Sigmoid colon (tissue), 7 donors: Measurements from ENCODE around the gene KRT78. TPM values are rescaled to one million over a fixed set of nuclear protein-coding genes. Genes with fewer than 3 reads are reported as not detected.

ENCODE experiments used
- DNase-seq: peaks from one replicate; pipeline ENCODE4 v3.0.0-alpha.2; 2019
- H3K27ac ChIP-seq, 4 donors: fragments of 200-600 bp; sonication (generic); one replicate each; pipeline ENCODE4 v1.5.1; 2016 to 2019; ENCODE audit warnings: mild to moderate bottlenecking in 1 of 4
- H3K27me3 ChIP-seq, 3 donors: fragments of 200-600 bp; sonication (generic); one replicate each; pipeline ENCODE4 v1.5.1; 2019; ENCODE audit warnings: mild to moderate bottlenecking in 1 of 3
- H3K36me3 ChIP-seq, 4 donors: fragments of 200-600 bp; sonication (generic); one replicate each; pipeline ENCODE4 v1.5.1; 2016 to 2019
- H3K4me1 ChIP-seq, 4 donors: fragments of 200-600 bp; sonication (generic); one replicate each; pipeline ENCODE4 v1.5.1; 2017 to 2019
- H3K4me3 ChIP-seq, 4 donors: fragments of 200-600 bp; sonication (generic); one replicate each; pipeline ENCODE4 v1.5.1; 2017 to 2019; ENCODE audit warnings: mild to moderate bottlenecking in 2 of 4, moderate library complexity in 1 of 4
- H3K9me3 ChIP-seq, 4 donors: fragments of 200-600 bp in 3 of 4; sonication (generic) in 3 of 4; one replicate each; pipeline versions ENCODE4 v1.5.1 to v1.6.1; 2013 to 2019
- EP300 ChIP-seq, 4 donors: sonication (generic); formaldehyde crosslinking; IDR thresholded peaks; one replicate each; pipeline ENCODE4 v1.6.1; 2017; ENCODE audit warnings: antibody characterized with exemption in 4 of 4
- POLR2A ChIP-seq, 2 donors: fragments of 450-650 bp; IDR thresholded peaks; one replicate each; pipeline ENCODE4 v1.6.1; 2016; ENCODE audit warnings: antibody characterized with exemption in 2 of 2, mild to moderate bottlenecking in 2 of 2, moderate library complexity in 2 of 2
- POLR2AphosphoS5 ChIP-seq, 4 donors: sonication (generic); formaldehyde crosslinking; IDR thresholded peaks; one replicate each; pipeline ENCODE4 v1.6.1; 2017; ENCODE audit warnings: antibody characterized with exemption in 4 of 4
- WGBS, 2 donors: extraction: QIAGEN DNeasy Blood & Tissue Kit; methylation state at CpG; one replicate each; pipeline ENCODE4 v1.1.7; 2013; 5-methylcytosine and 5-hydroxymethylcytosine counted together
- intact Hi-C: fragments of 100-400 bp; cut with DNase I; formaldehyde crosslinking; loops from one replicate; pipeline ENCODE4 v1.15.1; 2023
- polyA plus RNA-seq, 3 donors: library from polyadenylated mRNA; stranded (reverse); fragments of 200-250 nt; gene quantifications; one replicate each; pipeline ENCODE4 v1.2.3, GENCODE V29; 2013
- total RNA-seq, 4 donors: library from RNA; depleted of rRNA; stranded (reverse); fragments of >200 nt; gene quantifications; one replicate each; pipeline ENCODE4 v1.1.0, GENCODE V29; 2016
- TF ChIP-seq, protein P1 (sequence below), 4 experiments: fragments of 450-650 bp in 3 of 4; fragments of 200-600 bp in 1 of 4; IDR thresholded peaks; one replicate each; pipeline ENCODE4 v1.5.1; 2016 to 2019; ENCODE audit warnings: antibody characterized with exemption in 4 of 4, mild to moderate bottlenecking in 3 of 4, moderate library complexity in 2 of 4
- donor health status: healthy with polysubstance abuse.
- donor health status: Bipolar disorder and iron deficiency.
- donor health status: healthy.

The KRT78 gene
- total and polyA plus RNA-seq, 7 donors = 0.20 to 5.4 TPM; not detected in 5

DNA sequence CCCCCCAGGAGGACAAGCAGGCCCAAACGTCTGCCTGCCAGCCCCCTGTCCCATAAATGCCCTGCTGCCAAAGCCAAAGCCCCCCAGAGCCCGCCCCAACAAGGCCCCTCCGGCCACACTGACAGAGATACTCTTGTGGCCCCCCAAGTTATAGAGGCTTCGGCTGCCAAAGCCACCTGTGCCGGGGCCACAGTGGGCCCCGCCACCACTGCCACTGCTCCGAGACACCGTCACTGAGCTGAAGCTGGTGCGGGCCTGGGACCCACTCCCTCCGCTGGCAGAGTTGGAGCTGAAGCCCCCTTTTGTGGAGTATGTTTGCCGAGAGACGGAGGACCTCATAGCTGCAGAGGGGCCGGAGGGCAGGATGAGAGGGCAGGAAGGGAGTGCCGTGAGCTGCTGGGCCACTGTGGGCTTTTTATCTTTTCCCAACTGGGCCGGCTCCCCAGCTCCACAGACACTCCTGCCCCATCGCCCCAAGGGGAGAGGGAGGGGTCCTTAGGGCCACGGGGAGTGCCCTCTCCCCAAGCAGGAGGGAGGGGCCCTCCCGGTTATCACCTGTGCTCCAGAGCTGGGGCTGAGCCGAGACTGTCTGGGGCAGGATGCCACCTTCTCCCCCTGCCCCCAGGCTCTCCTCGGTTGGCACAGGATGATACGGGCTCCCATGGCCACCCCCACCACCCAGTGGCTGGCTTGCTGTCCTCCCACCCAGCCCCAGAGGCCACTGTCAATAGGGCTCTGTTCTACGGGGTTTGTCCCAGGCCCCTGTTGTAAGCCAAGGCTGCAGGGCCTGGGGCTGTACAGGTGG is 14.7 kb downstream of the KRT78 start, which contains the start of gene KRT79:
Gene KRT79 (minus strand): TSS at position 390 of the 805 bp plus-strand sequence. CDS start 51 bp downstream, at position 339.
- no peak within 1 kb of the TSS for H3K27ac ChIP-seq
- intact Hi-C loops = no loop called here
- H3K4me1 ChIP-seq = no peaks in the 10 kb centered on the region
- no peaks in the 10 kb centered on the region for H3K9me3 ChIP-seq
- H3K36me3 ChIP-seq = no peaks in the 10 kb centered on the region
- no peaks in the 10 kb centered on the region for H3K27me3 ChIP-seq
- 82 to 86% methylated on average over 22 of the region's 22 CpGs for WGBS, 2 donors
- H3K4me3 ChIP-seq = no peak within 1 kb of the TSS
- TF ChIP-seq, protein P1, sequence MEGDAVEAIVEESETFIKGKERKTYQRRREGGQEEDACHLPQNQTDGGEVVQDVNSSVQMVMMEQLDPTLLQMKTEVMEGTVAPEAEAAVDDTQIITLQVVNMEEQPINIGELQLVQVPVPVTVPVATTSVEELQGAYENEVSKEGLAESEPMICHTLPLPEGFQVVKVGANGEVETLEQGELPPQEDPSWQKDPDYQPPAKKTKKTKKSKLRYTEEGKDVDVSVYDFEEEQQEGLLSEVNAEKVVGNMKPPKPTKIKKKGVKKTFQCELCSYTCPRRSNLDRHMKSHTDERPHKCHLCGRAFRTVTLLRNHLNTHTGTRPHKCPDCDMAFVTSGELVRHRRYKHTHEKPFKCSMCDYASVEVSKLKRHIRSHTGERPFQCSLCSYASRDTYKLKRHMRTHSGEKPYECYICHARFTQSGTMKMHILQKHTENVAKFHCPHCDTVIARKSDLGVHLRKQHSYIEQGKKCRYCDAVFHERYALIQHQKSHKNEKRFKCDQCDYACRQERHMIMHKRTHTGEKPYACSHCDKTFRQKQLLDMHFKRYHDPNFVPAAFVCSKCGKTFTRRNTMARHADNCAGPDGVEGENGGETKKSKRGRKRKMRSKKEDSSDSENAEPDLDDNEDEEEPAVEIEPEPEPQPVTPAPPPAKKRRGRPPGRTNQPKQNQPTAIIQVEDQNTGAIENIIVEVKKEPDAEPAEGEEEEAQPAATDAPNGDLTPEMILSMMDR (IDR thresholded peaks at IDR 0.05) = no peak
- no peak for TF ChIP-seq POLR2A (IDR thresholded peaks at IDR 0.05)
- no peak for TF ChIP-seq POLR2AphosphoS5 (IDR thresholded peaks at IDR 0.05)
- TF ChIP-seq EP300 (IDR thresholded peaks at IDR 0.05) = no peak
- DNase-seq = no peak

DNA sequence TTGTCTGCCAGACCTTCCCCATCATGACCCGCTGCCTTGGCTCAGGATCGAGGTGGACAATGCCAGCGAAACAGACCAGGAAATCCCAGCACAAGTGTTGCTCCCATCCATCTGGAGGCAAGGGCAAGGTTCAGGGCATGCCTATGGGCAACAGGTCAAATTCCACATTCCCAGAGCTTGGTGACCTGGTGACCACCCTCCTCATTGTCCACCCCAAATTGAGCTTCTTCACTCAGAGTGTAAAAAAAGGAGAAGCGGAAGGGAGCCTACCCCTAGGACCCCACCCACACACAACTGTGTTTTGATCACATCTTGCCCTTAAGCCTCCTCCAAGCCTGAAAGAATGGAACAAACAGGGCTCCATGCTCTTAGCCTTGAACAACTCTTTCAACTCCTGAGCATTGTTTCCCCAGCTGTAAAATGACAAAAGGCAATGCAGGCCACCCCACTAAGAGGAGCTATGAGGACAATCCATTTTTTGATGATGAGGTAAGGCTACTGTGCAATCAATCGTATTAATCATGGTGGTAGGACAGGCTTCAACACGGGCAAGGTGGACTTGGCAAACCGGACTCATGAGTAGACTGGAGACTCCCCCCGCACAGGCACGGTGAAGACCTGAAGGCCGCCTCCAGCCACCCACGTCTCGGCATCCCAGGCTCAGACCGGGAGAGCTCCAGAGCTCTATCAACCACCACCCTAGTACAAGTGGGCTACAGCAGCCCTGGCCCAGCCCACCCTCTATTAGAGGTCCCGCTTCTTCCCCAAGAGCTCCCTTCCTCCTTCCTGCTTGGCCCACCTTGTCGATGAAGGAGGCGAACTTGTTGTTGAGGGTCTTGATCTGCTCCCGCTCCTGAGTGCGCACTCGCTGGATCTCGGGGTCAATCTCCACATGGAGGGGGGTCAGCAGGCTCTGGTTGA is 15.5 kb downstream of the KRT78 start:
- H3K4me3 ChIP-seq = no peak overlapping the region
- 88 to 90% methylated on average over 20 of the region's 20 CpGs for WGBS, 2 donors
- no peaks in the 10 kb centered on the region for H3K36me3 ChIP-seq
- TF ChIP-seq POLR2A (IDR thresholded peaks at IDR 0.05) (no peak), EP300 (IDR thresholded peaks at IDR 0.05) (no peak)
- H3K4me1 ChIP-seq = no peaks in the 10 kb centered on the region
- intact Hi-C loops = no loop called here
- no peak for DNase-seq
- no peak overlapping the region for H3K27ac ChIP-seq
- H3K27me3 ChIP-seq = no peaks in the 10 kb centered on the region
- no peaks in the 10 kb centered on the region for H3K9me3 ChIP-seq

DNA sequence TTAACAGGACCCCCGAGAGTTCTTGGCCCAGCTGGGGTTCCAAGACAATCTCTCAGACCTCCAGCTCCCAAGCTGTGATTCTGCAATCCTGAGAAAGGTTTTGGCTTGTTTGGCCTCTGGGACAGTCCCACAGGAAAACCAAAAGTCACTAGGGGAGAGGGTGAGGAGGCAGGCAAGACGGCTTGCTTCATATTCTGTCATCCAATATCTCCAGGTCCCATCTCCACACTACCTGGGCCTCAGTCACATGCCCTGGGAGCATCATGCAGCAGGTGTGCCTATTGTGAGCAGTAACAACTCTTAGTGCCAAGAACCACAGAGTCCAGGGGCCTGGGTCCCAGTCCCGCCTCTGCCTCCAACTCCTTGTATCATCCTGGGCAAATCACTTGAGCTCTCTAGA is 16.3 kb downstream of the KRT78 start:
- DNase-seq = no peak
- H3K4me3 ChIP-seq = no peak overlapping the region
- H3K27me3 ChIP-seq = no peaks in the 10 kb centered on the region
- no peak for TF ChIP-seq POLR2A (IDR thresholded peaks at IDR 0.05)
- TF ChIP-seq EP300 (IDR thresholded peaks at IDR 0.05) = no peak
- TF ChIP-seq, protein P1 (IDR thresholded peaks at IDR 0.05) = no peak
- TF ChIP-seq POLR2AphosphoS5 (IDR thresholded peaks at IDR 0.05) = no peak
- H3K27ac ChIP-seq = no peak overlapping the region
- H3K9me3 ChIP-seq = no peaks in the 10 kb centered on the region
- intact Hi-C loops = no loop called here
- no peaks in the 10 kb centered on the region for H3K36me3 ChIP-seq
- H3K4me1 ChIP-seq = no peaks in the 10 kb centered on the region
- WGBS, 2 donors = 69 to 80% methylated on average over 3 of the region's 3 CpGs

DNA sequence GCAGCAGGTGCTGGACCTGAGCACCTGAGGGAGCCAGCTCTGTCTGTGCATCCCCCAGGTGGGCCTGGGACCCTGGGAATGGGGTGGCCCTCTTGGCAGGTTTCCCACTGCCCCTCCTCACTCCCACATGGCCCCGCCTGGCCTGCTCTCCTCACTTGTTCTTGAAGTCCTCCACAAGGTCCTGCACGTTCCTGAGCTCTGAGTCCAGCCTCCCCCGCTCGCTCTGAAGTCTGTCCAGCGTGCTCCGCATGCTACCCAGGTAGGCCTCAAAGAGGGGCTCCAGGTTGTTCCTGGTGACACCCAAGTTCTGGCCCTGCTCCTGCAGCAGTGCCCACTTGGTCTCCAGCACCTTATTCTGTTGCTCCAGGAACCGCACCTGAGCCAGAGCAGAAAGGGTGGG is 17.5 kb downstream of the KRT78 start:
- WGBS, 2 donors = 83 to 89% methylated on average over 7 of the region's 7 CpGs
- Histone ChIP-seq H3K9me3 (no peaks in the 10 kb centered on the region), H3K4me3 (no peak overlapping the region), H3K4me1 (no peaks in the 10 kb centered on the region), H3K27me3 (no peaks in the 10 kb centered on the region), H3K36me3 (no peaks in the 10 kb centered on the region), H3K27ac (no peak overlapping the region)
- intact Hi-C loops = no loop called here
- no peak for DNase-seq
- TF ChIP-seq, protein P1 (IDR thresholded peaks at IDR 0.05) = no peak
- TF ChIP-seq POLR2AphosphoS5 (IDR thresholded peaks at IDR 0.05) = no peak
- TF ChIP-seq POLR2A (IDR thresholded peaks at IDR 0.05) = no peak
- TF ChIP-seq EP300 (IDR thresholded peaks at IDR 0.05) = no peak
